ENCODE data around the gene TNFRSF11A. TPM values are rescaled to one million over a fixed set of nuclear protein-coding genes. Genes with fewer than 3 reads are reported as not detected.

The TNFRSF11A gene
- total RNA-seq, 1 donor from 2014 or later, result 22.9 TPM

DNA sequence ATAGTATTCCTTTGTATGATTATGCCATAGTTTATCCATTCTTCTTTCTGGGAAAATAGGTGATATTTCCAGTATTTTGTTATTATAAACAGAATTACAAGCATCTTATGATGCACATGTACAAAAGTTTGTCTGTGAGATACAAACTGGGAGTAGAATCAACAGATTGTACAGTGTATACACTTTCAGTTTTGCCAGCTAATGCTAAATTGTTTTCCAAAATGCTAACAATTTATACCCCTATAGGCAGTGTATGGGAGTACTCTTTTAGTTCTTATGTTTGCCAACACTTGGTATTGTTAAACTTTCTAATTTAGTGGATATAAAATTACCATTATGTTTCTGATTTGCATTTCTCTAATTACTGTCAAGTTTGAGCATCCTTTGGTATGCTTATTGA, 31.0 kb upstream of the TNFRSF11A start:
- no peak overlapping the region for H3K27ac Mint-ChIP-seq
- H3K9me3 Mint-ChIP-seq, result no peaks in the 10 kb centered on the region
- intact Hi-C loops (cut with micrococcal nuclease), result no loop called here

DNA sequence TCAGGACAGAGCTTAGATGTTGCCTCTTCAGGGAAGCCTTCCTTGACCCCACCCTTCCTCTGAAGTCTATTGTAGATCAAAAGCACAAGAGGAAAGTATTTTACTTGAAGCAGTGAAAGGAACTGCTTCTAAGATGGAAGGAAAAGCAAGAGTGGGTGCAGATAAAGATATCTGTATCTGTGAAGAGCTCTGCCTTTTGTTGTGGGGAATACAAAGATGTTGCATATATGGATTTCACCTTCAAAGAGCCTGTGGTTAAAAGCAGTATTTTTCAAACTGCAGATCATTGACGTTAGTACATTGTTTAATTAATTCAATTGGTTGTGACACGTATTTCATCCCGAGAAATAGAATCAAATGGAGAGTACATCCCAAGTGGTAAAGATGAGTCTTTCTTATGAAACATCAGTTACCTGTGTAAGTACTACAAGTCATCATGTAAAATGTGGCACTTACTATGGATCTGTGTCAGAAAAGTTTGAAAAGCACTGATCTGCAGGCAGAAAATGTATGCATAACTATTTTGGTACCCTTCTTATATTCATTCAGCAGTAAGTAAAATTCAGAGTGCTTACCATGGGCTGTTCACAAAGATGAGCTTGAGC, 24.6 kb upstream of the TNFRSF11A start:
- intact Hi-C loops (cut with micrococcal nuclease), result no loop called here
- Mint-ChIP-seq H3K4me1 (ENCODE audit: low read depth) (peaks cover 7% of the 10 kb centered on the region), H3K27me3 (ENCODE audit: insufficient read depth) (no peaks in the 10 kb centered on the region), H3K36me3 (ENCODE audit: low read depth) (peaks cover 51% of the 10 kb centered on the region), H3K9me3 (no peaks in the 10 kb centered on the region), H3K4me3 (no peak overlapping the region), H3K27ac (no peak overlapping the region)
- no peak for DNase-seq (ENCODE audit: low spot score)

More for the DNA sequence above, 31.0 kb upstream of the TNFRSF11A start:
- no peak for DNase-seq (ENCODE audit: low spot score)
- Mint-ChIP-seq H3K36me3 (ENCODE audit: low read depth) (peaks cover 21% of the 10 kb centered on the region), H3K4me3 (no peak overlapping the region), H3K27me3 (ENCODE audit: insufficient read depth) (no peaks in the 10 kb centered on the region), H3K4me1 (ENCODE audit: low read depth) (peaks cover 4% of the 10 kb centered on the region)

DNA sequence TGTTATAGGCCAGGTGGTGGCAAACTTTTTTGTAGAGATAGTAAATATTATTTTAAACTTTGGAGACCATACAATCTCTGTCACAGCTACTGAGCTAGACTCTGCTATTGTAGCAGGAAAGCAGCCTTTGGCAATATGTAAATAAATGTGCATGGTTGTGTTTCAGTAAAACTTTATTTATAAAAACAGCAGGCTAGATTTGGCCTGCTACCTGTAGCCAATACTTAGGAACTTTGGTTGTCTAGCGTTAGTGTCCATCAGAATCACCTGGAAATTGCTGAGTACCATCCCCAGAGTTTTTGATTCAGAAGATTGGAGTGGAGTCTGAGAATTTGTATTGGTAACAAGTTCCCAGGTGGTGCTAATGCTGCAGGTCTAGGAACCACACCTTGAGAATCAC, 23.8 kb upstream of the TNFRSF11A start:
- Mint-ChIP-seq H3K27me3 (ENCODE audit: insufficient read depth) (no peaks in the 10 kb centered on the region), H3K36me3 (ENCODE audit: low read depth) (peaks cover 51% of the 10 kb centered on the region), H3K4me1 (ENCODE audit: low read depth) (peaks cover 7% of the 10 kb centered on the region), H3K27ac (no peak overlapping the region), H3K9me3 (no peaks in the 10 kb centered on the region), H3K4me3 (no peak overlapping the region)
- intact Hi-C loops (cut with micrococcal nuclease), result no loop called here
- DNase-seq (ENCODE audit: low spot score), result no peak

DNA sequence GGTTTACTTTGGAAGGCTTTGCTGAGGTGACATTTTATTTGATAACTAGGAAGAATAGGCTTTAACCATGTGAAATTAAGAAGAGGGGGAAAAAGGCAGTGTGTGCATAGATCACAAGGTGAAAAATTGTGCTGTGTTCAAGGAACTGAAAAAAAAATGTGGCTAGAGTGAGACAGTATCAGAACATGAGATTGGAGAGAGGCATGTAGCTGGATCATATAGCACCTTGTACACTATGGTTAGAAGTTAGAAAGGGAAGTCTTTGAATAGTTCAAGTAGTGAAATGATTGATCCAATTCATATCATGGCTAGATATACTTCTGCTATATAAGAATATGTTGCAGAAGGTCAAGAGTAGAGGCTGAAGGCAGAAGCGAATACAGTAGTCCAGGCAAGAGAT, 12.3 kb upstream of the TNFRSF11A start:
- peaks cover 10% of the 10 kb centered on the region for H3K36me3 Mint-ChIP-seq (ENCODE audit: low read depth)
- no peaks in the 10 kb centered on the region for H3K9me3 Mint-ChIP-seq
- no peaks in the 10 kb centered on the region for H3K4me1 Mint-ChIP-seq (ENCODE audit: low read depth)
- DNase-seq (ENCODE audit: low spot score), result no peak
- peaks cover 7% of the 10 kb centered on the region for H3K27me3 Mint-ChIP-seq (ENCODE audit: insufficient read depth)
- intact Hi-C loops (cut with micrococcal nuclease), result no loop called here
- H3K4me3 Mint-ChIP-seq, result no peak overlapping the region
- no peak overlapping the region for H3K27ac Mint-ChIP-seq

GRCh38 chr18:62318228-62319180, 6.6 kb upstream of the TNFRSF11A start:
- no peaks in the 10 kb centered on the region for H3K9me3 Mint-ChIP-seq
- H3K4me3 Mint-ChIP-seq, result no peak overlapping the region
- intact Hi-C loops (cut with micrococcal nuclease), result no loop called here
- peaks cover 35% of the 10 kb centered on the region for H3K27me3 Mint-ChIP-seq (ENCODE audit: insufficient read depth)
- H3K27ac Mint-ChIP-seq, result no peak overlapping the region
- peaks cover 5% of the 10 kb centered on the region for H3K4me1 Mint-ChIP-seq (ENCODE audit: low read depth)
- DNase-seq (ENCODE audit: low spot score), result no peak
- H3K36me3 Mint-ChIP-seq (ENCODE audit: low read depth), result no peaks in the 10 kb centered on the region

GRCh38 chr18:62321201-62321600, 3.9 kb upstream of the TNFRSF11A start:
- no peak for DNase-seq (ENCODE audit: low spot score)
- H3K27me3 Mint-ChIP-seq (ENCODE audit: insufficient read depth), result peaks cover 46% of the 10 kb centered on the region
- intact Hi-C loops (cut with micrococcal nuclease), result loop anchor here (5.0 kb wide), 1 partner anchor 526 kb away; no protein-coding TSS in a partner anchor

GRCh38 chr18:62323483-62324180, 1.5 kb upstream of the TNFRSF11A start:
- H3K9me3 Mint-ChIP-seq, result no peaks in the 10 kb centered on the region
- peak overlapping the region; percentile 13 for H3K27ac Mint-ChIP-seq
- peaks cover 7% of the 10 kb centered on the region for H3K36me3 Mint-ChIP-seq (ENCODE audit: low read depth)
- no peak for DNase-seq (ENCODE audit: low spot score)
- peak overlapping the region; percentile 90 for H3K4me3 Mint-ChIP-seq
- intact Hi-C loops (cut with micrococcal nuclease), result loop anchor here (2.0 to 5.0 kb wide), 3 partner anchors 15 to 524 kb away; partner anchors contain the start of gene ZCCHC2
- H3K4me1 Mint-ChIP-seq (ENCODE audit: low read depth), result peaks cover 47% of the 10 kb centered on the region
- peaks cover 38% of the 10 kb centered on the region for H3K27me3 Mint-ChIP-seq (ENCODE audit: insufficient read depth)

More at GRCh38 chr18:62321201-62321600, 3.9 kb upstream of the TNFRSF11A start:
- Mint-ChIP-seq H3K4me1 (ENCODE audit: low read depth) (peaks cover 23% of the 10 kb centered on the region), H3K9me3 (no peaks in the 10 kb centered on the region), H3K4me3 (no peak overlapping the region), H3K27ac (no peak overlapping the region), H3K36me3 (ENCODE audit: low read depth) (peaks cover 2% of the 10 kb centered on the region)

DNA sequence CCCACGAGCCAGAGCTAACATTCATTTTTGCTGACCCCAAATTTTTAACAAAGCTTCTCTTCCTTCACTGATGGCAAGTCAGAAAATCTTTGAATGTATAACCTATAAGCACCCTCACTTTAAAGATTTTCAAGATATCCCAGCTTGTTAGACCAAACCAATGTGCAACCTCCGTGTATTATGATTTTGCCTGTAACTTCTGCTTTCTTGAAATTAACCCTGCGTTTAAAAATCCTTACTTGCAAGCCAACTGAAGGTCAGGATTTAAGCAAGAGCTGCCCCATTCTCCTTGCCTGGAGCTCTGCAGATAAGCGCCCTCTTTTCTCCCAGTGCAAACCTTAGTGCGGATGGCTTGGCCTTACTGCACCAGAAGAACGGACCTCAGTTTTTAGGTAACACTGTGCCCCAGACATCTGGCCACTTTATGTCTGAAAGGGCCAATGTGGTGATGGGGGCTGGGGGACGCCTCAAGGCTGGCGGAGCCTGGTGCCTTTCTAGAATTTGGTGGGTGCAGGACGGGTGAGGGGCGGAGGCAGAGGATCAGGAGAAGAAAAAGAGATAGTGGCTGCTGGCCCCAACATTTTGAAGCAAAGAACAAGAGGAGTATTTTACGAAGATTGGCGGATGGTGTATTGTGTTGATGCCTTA, 805 bp upstream of the TNFRSF11A start:
- Mint-ChIP-seq H3K27me3 (ENCODE audit: insufficient read depth) (peaks cover 34% of the 10 kb centered on the region), H3K27ac (peak overlapping the region; percentile 87), H3K4me1 (ENCODE audit: low read depth) (peaks cover 54% of the 10 kb centered on the region), H3K36me3 (ENCODE audit: low read depth) (peaks cover 7% of the 10 kb centered on the region), H3K4me3 (peak overlapping the region; percentile 90), H3K9me3 (no peaks in the 10 kb centered on the region)
- DNase-seq (ENCODE audit: low spot score), result no peak
- intact Hi-C loops (cut with micrococcal nuclease), result loop anchor here (2.0 to 5.0 kb wide), 3 partner anchors 14 to 523 kb away; partner anchors contain the start of gene ZCCHC2

DNA sequence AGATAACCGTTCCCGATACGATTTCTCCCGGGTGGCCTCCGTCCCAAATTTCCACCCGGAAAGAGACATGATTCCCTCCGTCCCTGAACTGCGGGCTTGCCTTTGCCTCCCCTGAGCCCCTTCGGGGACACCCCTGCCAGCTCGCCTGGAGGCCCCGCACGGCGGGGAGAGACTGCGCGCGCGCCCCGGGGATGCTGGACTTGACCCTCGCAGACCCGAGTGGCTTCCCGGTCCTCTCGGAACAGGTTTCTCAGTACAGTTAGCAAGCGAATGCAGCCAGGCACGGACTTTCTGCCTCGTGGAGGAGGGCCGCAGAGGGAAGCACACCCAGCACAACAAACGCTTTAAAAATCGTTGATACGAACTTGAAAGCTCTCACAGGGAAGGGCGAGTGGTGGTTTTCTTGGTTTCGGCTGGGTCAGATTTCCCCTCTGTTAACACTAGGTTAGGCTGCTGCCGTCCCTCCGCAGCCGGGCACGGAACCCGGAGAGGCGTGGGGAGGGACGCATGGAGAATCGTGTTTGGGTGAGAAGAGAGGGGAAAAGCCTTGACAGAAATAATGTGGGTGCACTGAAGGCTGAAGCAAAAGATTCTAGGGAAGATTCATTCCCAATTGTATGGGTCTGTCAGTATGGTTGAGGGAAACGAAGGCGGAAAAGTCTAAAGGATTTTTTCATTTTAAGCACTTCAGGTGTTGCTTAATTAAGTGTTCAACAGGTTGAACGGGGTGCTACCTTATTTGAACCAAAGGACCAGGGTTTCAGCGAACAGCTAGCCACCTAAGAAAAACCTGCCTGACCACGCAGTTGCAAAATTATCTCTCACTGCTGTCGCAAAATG, 916 bp downstream of the TNFRSF11A start:
- intact Hi-C loops (cut with micrococcal nuclease), result loop anchor here (1.0 to 5.0 kb wide), 11 partner anchors 13 to 391 kb away; partner anchors contain the start of genes PHLPP1, PIGN, RELCH and ZCCHC2
- DNase-seq (ENCODE audit: low spot score), result peak; percentile 16
- peak overlapping the region; percentile 97 for H3K4me3 Mint-ChIP-seq
- H3K27me3 Mint-ChIP-seq (ENCODE audit: insufficient read depth), result peaks cover 34% of the 10 kb centered on the region
- H3K4me1 Mint-ChIP-seq (ENCODE audit: low read depth), result peaks cover 68% of the 10 kb centered on the region
- peaks cover 7% of the 10 kb centered on the region for H3K36me3 Mint-ChIP-seq (ENCODE audit: low read depth)
- H3K27ac Mint-ChIP-seq, result peak overlapping the region; percentile 85
- no peaks in the 10 kb centered on the region for H3K9me3 Mint-ChIP-seq

- Mint-ChIP-seq H3K4me1 (ENCODE audit: low read depth) (peaks cover 75% of the 10 kb centered on the region), H3K27me3 (ENCODE audit: insufficient read depth) (peaks cover 29% of the 10 kb centered on the region), H3K9me3 (no peaks in the 10 kb centered on the region), H3K36me3 (ENCODE audit: low read depth) (peaks cover 11% of the 10 kb centered on the region), H3K27ac (no peak overlapping the region), H3K4me3 (peak overlapping the region; percentile 97)
- intact Hi-C loops (cut with micrococcal nuclease), result loop anchor here (1.0 to 5.0 kb wide), 6 partner anchors 39 to 391 kb away; partner anchors contain the start of genes PHLPP1, PIGN and RELCH
- no peak for DNase-seq (ENCODE audit: low spot score)
Measured at GRCh38 chr18:62326646-62327348, 1.7 kb downstream of the TNFRSF11A start.

DNA sequence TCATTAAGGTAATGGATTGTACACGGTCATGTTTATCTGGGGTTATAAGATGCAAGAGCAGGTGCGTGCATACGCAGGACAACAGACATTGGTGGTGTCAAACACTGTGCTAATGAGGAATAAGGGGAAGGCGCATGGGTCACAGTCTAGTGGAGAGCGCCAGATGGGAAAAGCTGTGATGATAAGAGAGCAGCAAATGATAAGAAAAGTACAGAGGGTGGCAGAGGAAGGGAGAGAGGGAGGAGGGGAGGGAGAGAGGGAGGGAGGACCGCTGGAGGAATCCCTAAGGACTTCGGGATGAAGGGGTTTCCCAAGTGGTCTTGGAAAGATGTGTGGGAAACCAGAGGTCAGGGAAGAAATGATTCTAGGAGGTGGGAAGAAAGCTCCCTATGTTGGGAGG, 2.9 kb downstream of the TNFRSF11A start:
- intact Hi-C loops (cut with micrococcal nuclease), result loop anchor here (2.0 to 5.0 kb wide), 3 partner anchors 46 to 389 kb away; partner anchors contain the start of gene PHLPP1
- peaks cover 16% of the 10 kb centered on the region for H3K36me3 Mint-ChIP-seq (ENCODE audit: low read depth)
- no peak for DNase-seq (ENCODE audit: low spot score)
- peaks cover 20% of the 10 kb centered on the region for H3K27me3 Mint-ChIP-seq (ENCODE audit: insufficient read depth)
- H3K9me3 Mint-ChIP-seq, result no peaks in the 10 kb centered on the region
- H3K4me1 Mint-ChIP-seq (ENCODE audit: low read depth), result peaks cover 87% of the 10 kb centered on the region
- H3K4me3 Mint-ChIP-seq, result peak overlapping the region; percentile 63
- H3K27ac Mint-ChIP-seq, result peak overlapping the region; percentile 73
